Stimulated activated CD4-positive, alpha-beta T cell treated with anti-CD3 and anti-CD28 coated beads, TNF-alpha, amount 100 ng/mL, for 4 hours (primary cell): ENCODE data around the gene FNDC3A.
A peak's percentile ranks its signal among the peaks of the same experiment; 100 is the strongest.
"Not testable (repeated sequence)": the region's sequence is repeated elsewhere in the genome, so short reads cannot be mapped to it uniquely, and the experiment has no call there.

Experiments
- DNase-seq, 3 experiments: peaks; one replicate each; pipeline ENCODE4 v3.0.0-alpha.2; 2020; ENCODE audit warnings: low read depth in 3 of 3

The FNDC3A gene

DNA sequence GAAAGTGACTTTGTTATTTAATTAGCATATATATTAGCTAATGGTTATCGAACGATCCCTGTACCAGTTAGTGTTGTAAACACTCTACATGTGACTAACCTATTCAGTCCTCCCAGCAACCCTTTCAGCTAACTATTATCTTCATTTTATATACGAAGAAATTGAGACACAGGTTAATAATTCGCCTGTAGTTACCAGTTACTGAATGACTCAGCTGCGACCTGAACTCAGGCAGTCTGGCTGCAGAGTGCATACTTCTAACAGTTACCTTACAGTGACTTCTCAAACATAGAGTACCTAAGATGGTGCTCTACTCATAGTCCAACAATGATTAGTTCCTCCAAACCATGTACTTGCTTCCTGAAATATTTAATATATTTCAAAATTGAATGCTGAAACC, 117.7 kb downstream of the FNDC3A start:
- DNase-seq, result no peak

DNA sequence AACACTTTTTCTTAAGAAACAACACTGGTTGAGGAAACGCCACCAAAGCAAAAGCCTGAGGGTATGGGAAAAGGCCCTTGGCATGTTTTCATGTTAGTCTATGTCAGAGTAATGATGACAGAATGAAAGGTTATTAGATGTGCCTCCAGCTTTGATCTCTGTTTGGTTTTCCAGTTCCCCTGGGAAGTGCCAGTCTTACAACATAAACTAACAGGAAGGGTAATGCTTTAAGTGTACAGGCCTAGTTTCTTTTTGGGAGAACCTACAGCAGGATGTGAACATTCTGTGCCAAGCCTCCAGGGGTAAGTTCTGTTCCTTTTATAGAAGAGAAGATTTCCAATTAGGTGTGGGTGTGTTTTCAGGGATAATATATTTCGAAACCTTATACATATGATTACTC, 121.7 kb downstream of the FNDC3A start:
- no peak for DNase-seq

GRCh38 chr13:49098198-49098597, 122.5 kb downstream of the FNDC3A start:
- no peak for DNase-seq

- no peak for DNase-seq
These were observed 123.2 kb downstream of the FNDC3A start for GRCh38 chr13:49098771-49099512.

- DNase-seq, result no peak
These were observed 123.8 kb downstream of the FNDC3A start for GRCh38 chr13:49099513-49099877.

DNA sequence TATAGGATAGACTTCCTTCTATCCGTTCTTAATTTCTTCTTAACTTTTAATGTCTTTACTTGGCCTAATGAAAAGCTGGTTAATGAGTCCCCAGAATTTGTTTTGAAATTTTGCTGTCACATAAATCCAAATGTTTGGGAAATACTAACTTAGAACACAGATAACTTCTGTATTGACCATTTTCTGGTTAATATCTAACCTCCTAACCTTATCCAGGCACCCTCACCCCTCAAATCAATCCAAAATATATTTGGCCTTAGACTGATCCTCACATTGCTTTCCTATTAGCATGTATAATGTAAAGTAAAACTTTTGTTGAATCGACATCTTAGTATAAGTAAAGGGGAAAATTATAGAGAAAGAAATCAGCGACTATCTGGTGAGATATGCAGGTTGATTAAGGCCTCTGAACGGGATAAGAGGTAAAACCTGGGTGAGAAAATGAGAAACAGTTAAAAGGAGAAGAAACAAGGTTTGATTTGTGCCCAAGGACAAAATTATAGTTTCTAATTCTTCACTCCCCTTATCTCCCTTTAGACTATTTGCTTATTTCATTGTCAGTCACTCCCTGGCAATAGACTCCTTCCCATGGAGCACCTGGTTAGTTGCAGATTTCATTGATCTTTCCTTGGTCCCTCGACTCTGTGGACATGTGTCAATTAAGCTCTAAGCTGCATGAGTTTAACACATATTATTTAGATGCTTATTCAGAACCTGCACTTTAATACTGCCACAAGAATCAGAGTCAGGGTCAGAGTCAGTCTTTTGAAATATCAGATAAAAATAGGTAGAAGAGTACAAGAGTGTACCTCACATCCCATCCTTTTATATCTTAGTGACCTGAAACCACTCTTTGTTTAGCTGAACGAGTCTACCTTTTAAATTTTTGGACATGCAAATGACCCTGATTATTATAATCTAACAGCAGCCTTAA, 125.2 kb downstream of the FNDC3A start:
- DNase-seq, result no peak

DNA sequence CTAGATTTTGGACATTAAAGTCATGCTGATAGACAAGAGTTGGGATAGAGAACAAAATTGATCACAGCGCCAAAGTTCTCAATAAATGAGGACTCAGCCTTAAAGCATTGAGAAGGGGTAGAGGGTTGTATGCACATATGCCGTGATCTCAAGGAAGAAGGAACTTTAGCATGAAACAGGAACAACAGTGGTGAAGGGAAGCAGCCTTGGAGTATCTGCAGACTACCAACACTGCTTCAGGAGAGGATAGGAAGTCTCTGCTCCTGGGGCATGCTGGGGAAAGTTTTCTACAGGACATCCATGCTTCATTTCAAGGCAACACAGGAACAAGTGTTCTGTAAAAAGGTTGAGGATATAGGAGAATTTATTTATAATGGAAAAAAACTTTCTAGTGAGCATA, 132.5 kb downstream of the FNDC3A start:
- no peak for DNase-seq

DNA sequence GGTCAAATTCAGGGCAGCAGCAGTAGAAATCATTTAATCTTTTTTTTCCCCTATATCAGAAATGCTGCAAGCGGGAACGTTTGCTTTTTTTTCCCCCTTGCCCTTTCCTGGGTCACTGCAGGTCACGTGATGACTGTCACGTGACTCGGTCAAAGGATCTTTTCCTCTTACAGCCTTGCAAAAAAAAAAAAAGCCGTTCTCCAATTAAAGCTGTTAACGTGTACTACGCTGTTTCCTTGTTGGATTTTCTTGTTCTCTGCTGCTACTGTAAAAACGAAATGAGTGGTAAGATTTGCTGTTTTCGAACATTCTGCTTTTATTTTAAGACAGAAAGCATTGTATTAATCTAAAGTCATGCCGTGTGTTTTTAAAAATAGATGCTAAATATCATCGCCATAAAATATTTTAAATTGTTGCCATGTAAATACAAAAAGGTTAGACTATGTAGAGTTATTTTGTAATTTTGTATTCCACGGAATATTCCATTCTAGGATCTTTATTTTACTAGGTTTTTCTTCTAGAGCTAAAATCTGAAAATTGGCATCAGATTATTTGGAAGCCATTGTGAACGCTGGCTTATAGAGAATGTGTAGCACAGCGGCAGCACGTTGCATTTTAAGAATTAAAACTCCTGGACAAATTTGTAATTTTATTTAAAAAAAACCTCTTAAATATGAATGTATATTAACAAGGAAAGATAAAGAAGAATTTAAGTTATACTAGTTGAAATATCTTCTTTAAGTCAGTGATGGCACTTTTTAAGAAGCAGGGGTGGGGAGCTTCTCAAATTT, 134.6 kb downstream of the FNDC3A start:
- peak; percentile 33 to 53 (median 35) for DNase-seq

- no peak for DNase-seq
These were observed 135.1 kb downstream of the FNDC3A start for GRCh38 chr13:49110913-49111170.

DNA sequence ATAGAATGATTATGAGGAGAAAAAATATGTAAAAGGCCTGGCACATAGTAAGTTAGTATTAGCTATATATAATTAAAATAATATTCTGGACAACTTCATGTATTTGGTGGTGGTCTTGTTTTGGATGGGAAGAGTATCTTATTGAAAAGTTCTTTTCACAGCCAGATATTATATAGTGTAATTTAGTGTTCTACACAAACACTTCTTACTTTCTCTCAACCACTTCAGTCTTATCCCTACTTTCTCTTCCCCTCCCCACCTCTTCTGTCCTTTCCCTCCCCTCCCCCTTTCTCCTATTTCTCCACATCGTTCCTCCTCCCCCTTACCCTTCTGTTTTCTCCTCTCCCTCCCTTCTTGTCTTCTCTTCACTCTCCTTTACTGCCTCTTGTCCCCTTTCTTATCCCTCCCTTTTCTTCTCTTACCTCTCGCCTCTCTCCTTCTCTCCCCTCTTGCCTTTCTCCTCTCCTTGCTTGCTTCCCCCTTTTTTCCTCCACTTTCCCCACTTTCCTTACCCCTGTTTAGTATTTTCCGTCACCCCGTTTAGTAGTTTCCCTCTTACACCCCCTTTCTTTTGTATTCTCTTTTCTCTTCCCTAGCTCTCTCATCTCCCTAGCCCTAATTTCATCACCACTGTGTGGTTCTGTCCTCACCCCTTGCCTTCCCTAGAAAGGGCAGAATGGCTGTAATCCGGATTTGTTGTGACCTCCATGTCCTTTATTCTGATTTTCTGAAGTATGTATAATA, 137.2 kb downstream of the FNDC3A start:
- no peak for DNase-seq

DNA sequence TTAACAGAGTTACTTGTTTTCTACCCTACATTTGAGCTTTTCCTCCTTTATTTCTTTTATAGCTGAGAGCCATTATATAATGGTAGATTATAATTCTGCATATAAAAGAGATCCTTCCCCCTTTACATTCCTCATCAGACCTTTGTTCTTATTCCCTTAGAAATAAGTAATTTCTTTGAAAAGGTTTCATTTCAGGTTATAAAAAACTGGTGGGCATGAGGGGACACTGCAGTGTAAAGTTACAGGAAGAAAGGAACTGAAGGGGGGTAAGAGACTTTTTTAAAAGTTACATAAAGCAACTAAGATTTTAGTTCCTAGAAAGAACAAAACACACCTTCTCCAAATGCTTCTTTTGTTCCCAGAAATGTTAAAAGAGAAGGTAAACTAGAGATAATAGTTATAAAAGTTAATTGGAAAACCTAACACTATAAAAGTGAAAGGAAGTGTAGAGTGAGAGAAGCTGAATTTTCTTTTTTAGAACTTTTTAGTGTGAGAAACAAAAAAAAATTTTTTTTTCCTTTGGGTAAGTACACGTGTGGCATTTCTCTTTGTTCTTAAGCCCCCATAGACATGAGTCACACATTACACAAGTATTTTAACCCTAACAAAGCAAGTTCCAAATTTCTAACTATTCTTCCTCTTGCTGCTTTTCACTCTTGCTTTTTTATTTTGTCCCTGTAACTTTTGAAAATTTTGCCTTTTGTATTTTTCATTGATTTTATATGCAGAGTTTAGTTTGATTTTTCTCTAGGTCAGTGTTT, 138.0 kb downstream of the FNDC3A start:
- DNase-seq, result no peak

DNA sequence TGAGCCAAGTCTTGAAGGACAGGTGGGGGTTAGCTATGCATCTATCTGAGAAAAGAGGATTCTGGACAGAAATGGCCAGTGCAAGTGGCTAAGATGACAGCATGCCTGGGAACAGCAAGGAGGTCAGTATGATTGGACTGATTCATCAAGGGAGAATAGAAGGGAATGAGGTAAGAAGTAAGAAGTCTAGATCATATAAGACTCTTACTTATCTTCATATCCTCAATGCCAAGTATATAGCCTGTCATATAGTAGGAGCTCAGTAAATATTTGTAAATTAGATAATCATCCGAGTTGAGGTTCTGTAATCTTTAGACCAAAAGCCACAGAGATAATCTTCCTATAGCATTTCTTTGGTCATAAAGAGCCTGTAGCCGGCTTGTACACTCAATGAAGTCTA, 141.2 kb downstream of the FNDC3A start:
- no peak for DNase-seq

DNA sequence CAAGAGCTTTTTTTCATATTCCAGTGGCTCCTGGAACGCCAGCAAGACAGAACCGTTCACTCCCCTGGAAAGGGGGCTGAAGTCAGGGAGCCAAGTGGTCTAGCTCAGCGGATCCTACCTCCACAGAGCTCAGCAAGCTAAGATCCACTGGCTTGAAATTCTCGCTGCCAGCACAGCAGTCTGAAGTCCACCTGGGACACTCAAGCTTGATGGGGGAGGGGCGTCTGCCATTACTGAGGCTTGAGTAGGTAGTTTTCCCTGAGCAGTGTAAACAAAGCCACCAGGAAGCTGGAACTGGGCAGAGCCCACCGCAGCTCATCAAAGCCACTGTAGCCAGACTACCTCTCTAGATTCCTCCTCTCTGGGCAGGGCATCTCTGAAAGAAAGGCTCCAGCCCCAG, 142.7 kb downstream of the FNDC3A start:
- not testable (repeated sequence) for DNase-seq

DNA sequence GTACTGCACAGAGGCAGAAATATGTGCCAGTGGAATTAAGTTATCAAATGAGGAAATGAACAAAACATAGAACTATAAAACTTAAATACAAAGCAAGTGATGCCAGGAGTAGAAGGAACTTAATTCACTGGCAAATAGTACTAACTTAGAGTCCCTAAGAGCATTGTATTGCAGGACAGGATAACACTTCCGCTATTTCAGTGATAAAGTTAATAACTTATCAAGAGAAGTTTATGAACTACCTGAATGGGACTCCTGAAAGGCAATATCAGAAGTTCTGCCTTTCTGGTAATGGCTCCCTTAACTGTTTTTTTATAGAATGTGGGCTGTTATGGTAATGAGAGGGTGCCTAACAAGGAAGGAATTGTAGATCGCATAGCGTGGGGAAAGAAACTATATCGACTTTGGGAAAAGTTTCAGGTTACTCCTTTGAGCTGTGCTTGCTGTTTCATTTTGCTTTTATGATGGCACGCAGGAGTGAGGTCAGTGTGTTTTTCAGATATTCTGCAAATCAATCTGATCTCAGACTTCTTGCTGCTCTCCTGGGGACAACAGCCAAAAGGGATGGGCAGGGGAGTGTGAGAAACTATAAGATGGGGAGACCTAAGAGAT, 149.1 kb downstream of the FNDC3A start:
- DNase-seq, result no peak

GRCh38 chr13:49125964-49126524, 150.3 kb downstream of the FNDC3A start:
- no peak for DNase-seq

- no peak for DNase-seq
These were observed 156.8 kb downstream of the FNDC3A start for GRCh38 chr13:49132479-49133002.

DNA sequence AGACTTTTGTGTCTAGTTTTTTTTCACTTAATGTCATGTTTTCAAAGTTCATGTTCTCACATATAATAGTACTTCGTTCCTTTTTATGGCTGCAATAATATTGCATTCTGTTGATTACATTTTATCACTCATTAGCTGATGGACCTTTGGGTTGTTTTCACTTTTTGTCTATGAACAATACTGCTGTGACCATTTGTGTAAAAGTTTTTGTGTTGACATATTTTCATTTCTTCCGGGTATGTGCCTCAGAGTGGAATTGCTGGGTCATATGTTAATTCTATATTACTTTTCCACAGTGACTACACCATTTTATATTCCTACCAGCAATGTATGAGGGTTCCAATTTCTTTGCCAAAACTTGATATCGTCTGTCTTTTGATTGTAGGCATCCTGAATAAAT, 158.6 kb downstream of the FNDC3A start:
- DNase-seq, result no peak

- not testable (repeated sequence) for DNase-seq
These were observed 161.5 kb downstream of the FNDC3A start for GRCh38 chr13:49137138-49137643.

GRCh38 chr13:49140910-49141611, 165.3 kb downstream of the FNDC3A start:
- DNase-seq, result no peak
